Heart left ventricle (tissue), 13 donors: ENCODE data around the gene HIPK2.

Experiments used
- POLR2A ChIP-seq, 2 donors: fragments of 450-650 bp; IDR thresholded peaks; one replicate each; pipeline ENCODE4 v1.6.1; 2017; ENCODE audit warnings: antibody characterized with exemption in 2 of 2, mild to moderate bottlenecking in 2 of 2, moderate library complexity in 2 of 2
- TF ChIP-seq, protein P1 (sequence below), 12 donors: fragments of 200-600 bp; sonication (generic) in 4 of 12; IDR thresholded peaks; one replicate each; pipeline versions ENCODE4 v1.5.0 to v1.8.0; 2018 to 2022; ENCODE audit warnings: antibody characterized with exemption in 12 of 12, mild to moderate bottlenecking in 5 of 12
- donor health status: ischemic (EF 13 %, LVEDD 7.1; RV severe dilation, severe dysfunction).
- donor health status: DM: no; HTN: yes; CAD: no.
- donor health status: DM: no; HTN: no; CAD: no.
- donor health status: ischemic (EF 25% LVEDD 6.9; RV normal size, moderate dysfunction).
- donor health status: ischemic (EF 25% LVEDD 5.7; RV mildly dilated, moderate dysfunction).
- donor health status: ischemic (EF 35%, LVEDD 5.7; RV mildly dilated, moderate dysfunction).
- donor health status: nonischemic (EF 11% LVEDD 7.7; RV severe dilation, severe dysfunction).
- donor health status: DM: yes; HTN: yes; CAD: no.
- donor health status: PGD.
- donor health status: ischemic (EF 29% LVEDD 5.4; RV normal size, mild dysfunction).
- donor health status: nonischemic (EF 23%, LVEDD 6.1; RV moderate dilation, normal function).

- TF ChIP-seq, protein P1, sequence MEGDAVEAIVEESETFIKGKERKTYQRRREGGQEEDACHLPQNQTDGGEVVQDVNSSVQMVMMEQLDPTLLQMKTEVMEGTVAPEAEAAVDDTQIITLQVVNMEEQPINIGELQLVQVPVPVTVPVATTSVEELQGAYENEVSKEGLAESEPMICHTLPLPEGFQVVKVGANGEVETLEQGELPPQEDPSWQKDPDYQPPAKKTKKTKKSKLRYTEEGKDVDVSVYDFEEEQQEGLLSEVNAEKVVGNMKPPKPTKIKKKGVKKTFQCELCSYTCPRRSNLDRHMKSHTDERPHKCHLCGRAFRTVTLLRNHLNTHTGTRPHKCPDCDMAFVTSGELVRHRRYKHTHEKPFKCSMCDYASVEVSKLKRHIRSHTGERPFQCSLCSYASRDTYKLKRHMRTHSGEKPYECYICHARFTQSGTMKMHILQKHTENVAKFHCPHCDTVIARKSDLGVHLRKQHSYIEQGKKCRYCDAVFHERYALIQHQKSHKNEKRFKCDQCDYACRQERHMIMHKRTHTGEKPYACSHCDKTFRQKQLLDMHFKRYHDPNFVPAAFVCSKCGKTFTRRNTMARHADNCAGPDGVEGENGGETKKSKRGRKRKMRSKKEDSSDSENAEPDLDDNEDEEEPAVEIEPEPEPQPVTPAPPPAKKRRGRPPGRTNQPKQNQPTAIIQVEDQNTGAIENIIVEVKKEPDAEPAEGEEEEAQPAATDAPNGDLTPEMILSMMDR (IDR thresholded peaks at IDR 0.05): no peak
- TF ChIP-seq POLR2A (IDR thresholded peaks at IDR 0.05): no peak
Measured at GRCh38 chr7:139655305-139655704, 122.5 kb downstream of the HIPK2 start.
